PC-3 (cell line): ENCODE results near the gene KCND3. TPM values are rescaled to one million over a fixed set of nuclear protein-coding genes. Genes with fewer than 3 reads are reported as not detected.
A peak's percentile ranks its signal among the peaks of the same experiment; 100 is the strongest.

ENCODE experiments used
- ATAC-seq: fragments of 200-7000 bp; cut with Tn5 transposase; 2 replicates; pipeline ENCODE4 v1.9.1; 2020; ENCODE audit warnings: mild to moderate bottlenecking, moderate library complexity
- BruUV-seq: library from RNA; stranded (reverse); fragments of 400-500 nt; replicated peaks from 2 replicates; lab custom pipeline; 2021; lab: Mats Ljungman, UMichigan
- CTCF ChIA-PET: fragments of 300-600 bp; sonication (Branson Sonifier 250); formaldehyde crosslinking; loops from one replicate; lab custom pipeline; 2022; ENCODE audit warnings: antibody characterized with exemption; lab: Charles Lee
- POLR2A ChIA-PET: fragments of 300-600 bp; sonication (Branson Sonifier 250); formaldehyde crosslinking; loops from one replicate; lab custom pipeline; 2022; ENCODE audit warnings: antibody characterized with exemption; ENCODE audit not compliant: unreplicated experiment; lab: Charles Lee
- DNase-seq: peaks from one replicate; pipeline ENCODE4 v3.0.0-alpha.2; 2015
- H2AFZ ChIP-seq: fragments of 300-600 bp; sonication (generic); 2 replicates; pipeline ENCODE4 v1.6.0; 2016; ENCODE audit warnings: antibody characterized with exemption, low read length
- H3F3A ChIP-seq: fragments of 300-600 bp; sonication (generic); one replicate; pipeline ENCODE4 v1.6.0; 2017; ENCODE audit warnings: antibody characterized with exemption, low read length, control low read depth, mild to moderate bottlenecking; ENCODE audit not compliant: unreplicated experiment
- H3K27ac ChIP-seq: fragments of 300-600 bp; sonication (generic); 2 replicates; pipeline ENCODE4 v1.5.1; 2016; ENCODE audit warnings: mild to moderate bottlenecking, low read length
- H3K27me3 ChIP-seq: fragments of 300-600 bp; sonication (generic); 2 replicates; pipeline ENCODE4 v1.6.1; 2016; ENCODE audit warnings: low read length, mixed read lengths
- H3K36me3 ChIP-seq: fragments of 300-600 bp; sonication (generic); 2 replicates; pipeline ENCODE4 v1.6.1; 2016; ENCODE audit warnings: low read depth, mixed run types, low read length, mixed read lengths
- H3K4me1 ChIP-seq: fragments of 300-600 bp; sonication (generic); 2 replicates; pipeline ENCODE4 v1.5.1; 2016; ENCODE audit warnings: low read length; ENCODE audit not compliant: insufficient read depth
- H3K4me2 ChIP-seq: fragments of 300-600 bp; sonication (generic); 2 replicates; pipeline ENCODE4 v1.6.0; 2016; ENCODE audit warnings: low read length
- H3K4me3 ChIP-seq: fragments of 300-600 bp; sonication (generic); 2 replicates; pipeline ENCODE4 v1.5.1; 2016; ENCODE audit warnings: mild to moderate bottlenecking, low read length, mixed read lengths
- H3K79me2 ChIP-seq: fragments of 300-600 bp; sonication (generic); 2 replicates; pipeline ENCODE4 v1.6.1; 2017; ENCODE audit warnings: low read length, mixed read lengths
- H3K9ac ChIP-seq: fragments of 300-600 bp; sonication (generic); 2 replicates; pipeline ENCODE4 v1.6.0; 2016; ENCODE audit warnings: mild to moderate bottlenecking, low read length
- H3K9me2 ChIP-seq: fragments of 300-600 bp; sonication (generic); replicated peaks from 2 replicates; pipeline ENCODE4 v1.6.1; 2016; ENCODE audit warnings: mixed run types, low read length, mixed read lengths
- H3K9me3 ChIP-seq: fragments of 300-600 bp; sonication (generic); 2 replicates; pipeline ENCODE4 v1.6.1; 2016; ENCODE audit warnings: low read length, mixed read lengths
- H4K20me1 ChIP-seq: fragments of 300-600 bp; sonication (generic); 2 replicates; pipeline ENCODE4 v1.6.1; 2016; ENCODE audit warnings: low read length, mixed read lengths
- EZH2 ChIP-seq: fragments of 300-600 bp; sonication (generic); IDR thresholded peaks from one replicate; pipeline ENCODE4 v1.6.1; 2017; ENCODE audit warnings: antibody characterized with exemption, mild to moderate bottlenecking, low read length; ENCODE audit not compliant: unreplicated experiment
- EZH2phosphoT487 ChIP-seq: fragments of 300-600 bp; sonication (generic); IDR thresholded peaks from 2 replicates; pipeline ENCODE4 v1.6.1; 2018; ENCODE audit warnings: mild to moderate bottlenecking, antibody characterized with exemption, low read length, borderline replicate concordance
- intact Hi-C: fragments of 100-400 bp; cut with micrococcal nuclease; formaldehyde crosslinking; loops from 2 replicates; pipeline ENCODE4 v1.9.0; 2023
- total RNA-seq: library from RNA; depleted of rRNA; stranded (reverse); fragments of >200 nt; gene quantifications from 2 replicates; pipeline ENCODE4 v1.2.3, GENCODE V29; 2014
- TF ChIP-seq, protein P1 (sequence below): fragments of 300-600 bp; sonication (generic); conservative IDR thresholded peaks from 2 replicates; pipeline ENCODE4 v1.5.1; 2017; ENCODE audit warnings: antibody characterized with exemption, low read depth, mild to moderate bottlenecking, low read length

Gene KCND3
- total RNA-seq, 1 experiment from 2014 or later = not detected

DNA sequence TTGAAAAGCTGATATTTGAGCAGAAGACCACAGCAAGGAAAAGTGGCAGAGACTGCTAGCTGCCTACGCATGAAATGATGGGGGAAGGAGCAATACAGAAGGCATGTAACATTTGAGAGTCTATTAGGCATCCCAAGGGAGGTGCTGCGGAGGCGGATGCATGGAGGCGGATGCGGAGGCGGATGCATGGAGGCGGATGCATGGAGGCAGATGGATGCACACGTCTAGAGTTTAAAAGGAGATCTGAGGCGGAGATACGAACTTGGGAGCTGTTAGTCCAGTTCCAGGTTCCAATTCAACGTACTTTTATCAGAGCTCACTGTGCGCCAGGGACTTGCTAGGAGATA lies 234.5 kb downstream of the KCND3 start:
- H3K4me2 ChIP-seq = peak overlapping the region; percentile 96
- no peak for TF ChIP-seq EZH2
- TF ChIP-seq, protein P1, sequence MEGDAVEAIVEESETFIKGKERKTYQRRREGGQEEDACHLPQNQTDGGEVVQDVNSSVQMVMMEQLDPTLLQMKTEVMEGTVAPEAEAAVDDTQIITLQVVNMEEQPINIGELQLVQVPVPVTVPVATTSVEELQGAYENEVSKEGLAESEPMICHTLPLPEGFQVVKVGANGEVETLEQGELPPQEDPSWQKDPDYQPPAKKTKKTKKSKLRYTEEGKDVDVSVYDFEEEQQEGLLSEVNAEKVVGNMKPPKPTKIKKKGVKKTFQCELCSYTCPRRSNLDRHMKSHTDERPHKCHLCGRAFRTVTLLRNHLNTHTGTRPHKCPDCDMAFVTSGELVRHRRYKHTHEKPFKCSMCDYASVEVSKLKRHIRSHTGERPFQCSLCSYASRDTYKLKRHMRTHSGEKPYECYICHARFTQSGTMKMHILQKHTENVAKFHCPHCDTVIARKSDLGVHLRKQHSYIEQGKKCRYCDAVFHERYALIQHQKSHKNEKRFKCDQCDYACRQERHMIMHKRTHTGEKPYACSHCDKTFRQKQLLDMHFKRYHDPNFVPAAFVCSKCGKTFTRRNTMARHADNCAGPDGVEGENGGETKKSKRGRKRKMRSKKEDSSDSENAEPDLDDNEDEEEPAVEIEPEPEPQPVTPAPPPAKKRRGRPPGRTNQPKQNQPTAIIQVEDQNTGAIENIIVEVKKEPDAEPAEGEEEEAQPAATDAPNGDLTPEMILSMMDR = no peak
- no peak for TF ChIP-seq EZH2phosphoT487
- peaks cover 11% of the 10 kb centered on the region; the same call in 1 of the 2 replicates for H3K36me3 ChIP-seq
- H3K9ac ChIP-seq = peak overlapping the region; percentile 92
- H3K4me3 ChIP-seq = peak overlapping the region; percentile 82
- peaks cover 36% of the 10 kb centered on the region for H3K79me2 ChIP-seq
- no peaks in the 10 kb centered on the region for H3K27me3 ChIP-seq
- peaks cover 18% of the 10 kb centered on the region for H3K4me1 ChIP-seq
- H2AFZ ChIP-seq = peak overlapping the region; percentile 97
- no peaks in the 10 kb centered on the region for H3F3A ChIP-seq
- POLR2A ChIA-PET = no interaction called here
- peak overlapping the region; percentile 73 for H3K27ac ChIP-seq
- BruUV-seq = TSS peak; percentile 71
- peak; percentile 42 for ATAC-seq
- no peaks in the 10 kb centered on the region for H4K20me1 ChIP-seq
- intact Hi-C loops = loop anchor here (2.0 kb wide), 1 partner anchor 40 kb away; no protein-coding TSS in a partner anchor
- H3K9me2 ChIP-seq = no peaks in the 10 kb centered on the region
- peak; percentile 47 for DNase-seq
- CTCF ChIA-PET = interaction anchor here (0.6 to 1.0 kb wide), 2 partner anchors 40 to 273 kb away, joined by 3 to 7 read pairs; no protein-coding TSS in a partner anchor
- no peaks in the 10 kb centered on the region for H3K9me3 ChIP-seq

DNA sequence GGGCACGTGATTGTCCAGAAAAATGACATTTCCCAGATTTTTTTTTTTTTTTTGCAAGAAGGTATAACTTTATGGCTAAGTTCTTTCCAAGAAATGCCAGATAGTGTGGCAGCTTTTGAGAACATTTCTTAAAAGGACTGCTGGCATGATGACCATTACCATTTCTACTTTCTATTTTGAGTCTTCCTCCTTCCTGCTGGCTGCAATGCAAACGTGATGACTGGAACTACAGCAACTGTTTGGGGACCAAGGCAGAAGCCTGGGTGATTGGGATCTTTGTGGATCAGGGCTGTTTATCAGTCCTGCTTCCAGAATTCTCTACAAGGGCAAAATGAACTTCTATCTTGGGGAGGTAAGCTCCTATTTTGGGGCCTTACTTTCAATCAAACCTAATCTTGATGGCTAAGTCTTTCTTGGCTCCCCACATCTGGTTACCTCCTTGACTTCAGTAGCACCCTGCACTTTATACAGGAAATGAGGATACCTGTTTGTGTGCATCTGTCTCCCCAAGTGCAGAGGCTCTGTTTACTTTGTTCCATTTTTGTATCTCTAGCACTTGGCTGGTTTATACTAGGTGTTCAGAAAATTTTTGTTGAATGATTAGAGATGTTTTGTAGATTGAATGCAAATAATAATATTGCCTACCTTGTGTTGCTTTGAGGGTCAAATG lies 237.4 kb downstream of the KCND3 start:
- DNase-seq (no peak), ATAC-seq (no peak)
- Histone ChIP-seq H3K4me2 (no peak overlapping the region), H3K9me3 (no peaks in the 10 kb centered on the region), H3K9me2 (no peaks in the 10 kb centered on the region), H3F3A (no peaks in the 10 kb centered on the region), H3K79me2 (peaks cover 13% of the 10 kb centered on the region), H3K27ac (no peak overlapping the region), H3K4me3 (no peak overlapping the region), H3K9ac (no peak overlapping the region), H2AFZ (no peak overlapping the region), H3K27me3 (no peaks in the 10 kb centered on the region), H4K20me1 (no peaks in the 10 kb centered on the region), H3K4me1 (peaks cover 11% of the 10 kb centered on the region), H3K36me3 (no peaks in the 10 kb centered on the region)
- BruUV-seq = no TSS peak
- POLR2A ChIA-PET = no interaction called here
- TF ChIP-seq EZH2phosphoT487 = no peak
- no peak for TF ChIP-seq EZH2
- TF ChIP-seq, protein P1 = no peak
- intact Hi-C loops = no loop called here
- CTCF ChIA-PET = interaction anchor here (0.6 kb wide), 1 partner anchor 45 kb away, joined by 3 read pairs; no protein-coding TSS in a partner anchor

DNA sequence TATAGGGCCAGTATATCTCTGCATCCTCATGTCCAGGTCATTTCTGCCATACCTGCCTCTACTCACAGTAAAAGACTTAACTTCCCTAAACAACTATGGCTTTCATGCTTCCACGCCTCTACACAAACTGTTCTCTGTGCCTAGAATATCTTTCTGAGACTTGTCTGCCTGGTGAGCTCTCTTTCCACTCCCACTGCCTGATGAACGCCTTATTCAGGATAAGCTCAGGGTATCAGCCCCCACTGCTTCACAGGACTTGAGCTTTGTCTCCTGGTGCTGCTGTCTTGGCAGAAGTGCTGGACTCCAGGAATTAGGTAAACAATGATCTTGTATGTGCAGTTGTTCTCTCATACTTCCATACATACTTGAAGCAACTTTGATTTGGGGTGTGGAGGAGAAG lies 238.6 kb downstream of the KCND3 start:
- Histone ChIP-seq H3K4me1 (peaks cover 6% of the 10 kb centered on the region), H2AFZ (no peak overlapping the region), H3K9ac (no peak overlapping the region), H3K9me3 (no peaks in the 10 kb centered on the region), H3K4me2 (no peak overlapping the region), H3K4me3 (no peak overlapping the region), H3K79me2 (peaks cover 1% of the 10 kb centered on the region; the same call in 1 of the 2 replicates), H4K20me1 (no peaks in the 10 kb centered on the region), H3K36me3 (no peaks in the 10 kb centered on the region), H3F3A (no peaks in the 10 kb centered on the region), H3K9me2 (no peaks in the 10 kb centered on the region), H3K27me3 (no peaks in the 10 kb centered on the region), H3K27ac (no peak overlapping the region)
- ChIA-PET POLR2A (no interaction called here), CTCF (no interaction called here)
- intact Hi-C loops = no loop called here
- ATAC-seq (no peak), DNase-seq (no peak)
- no TSS peak for BruUV-seq
- TF ChIP-seq EZH2phosphoT487 (no peak), EZH2 (no peak)
- TF ChIP-seq, protein P1 = no peak
